H9 (cell line): Measurements from ENCODE around the gene SCUBE2. TPM values are rescaled to one million over a fixed set of nuclear protein-coding genes. Genes with fewer than 3 reads are reported as not detected.

Experiments
- DNase-seq: peaks from one replicate; pipeline ENCODE4 v3.0.0-alpha.2; 2017
- H2AFZ ChIP-seq: one replicate; pipeline ENCODE4 v1.6.1; 2013; ENCODE audit warnings: mild to moderate bottlenecking, low read length, control low read depth, moderate library complexity
- H2AK5ac ChIP-seq: 2 replicates; pipeline ENCODE4 v1.6.1; 2013; ENCODE audit warnings: low read length, control low read depth, mixed read lengths; ENCODE audit not compliant: insufficient read length
- H2BK120ac ChIP-seq: one replicate; pipeline ENCODE4 v1.6.1; 2013; ENCODE audit warnings: low read depth, mild to moderate bottlenecking, low read length, control low read depth, inconsistent platforms; ENCODE audit not compliant: poor library complexity, severe bottlenecking
- H2BK12ac ChIP-seq: 2 replicates; pipeline ENCODE4 v1.6.1; 2013; ENCODE audit warnings: low read length, control low read depth, mixed read lengths, low read depth; ENCODE audit not compliant: insufficient read length
- H2BK15ac ChIP-seq: 2 replicates; pipeline ENCODE4 v1.6.1; 2013; ENCODE audit warnings: low read depth, low read length, control low read depth
- H2BK20ac ChIP-seq: one replicate; pipeline ENCODE4 v1.6.1; 2013; ENCODE audit warnings: low read depth, mild to moderate bottlenecking, low read length, control low read depth, inconsistent platforms; ENCODE audit not compliant: poor library complexity, severe bottlenecking
- H2BK5ac ChIP-seq: 2 replicates; pipeline ENCODE4 v1.6.1; 2013; ENCODE audit warnings: low read length, control low read depth, mixed read lengths; ENCODE audit not compliant: insufficient read length
- H3K14ac ChIP-seq: 2 replicates; pipeline ENCODE4 v1.6.1; 2013; ENCODE audit warnings: low read length, control low read depth; ENCODE audit not compliant: insufficient read depth
- H3K18ac ChIP-seq: 2 replicates; pipeline ENCODE4 v1.6.1; 2013; ENCODE audit warnings: low read depth, mild to moderate bottlenecking, mixed read lengths, low read length, control low read depth; ENCODE audit not compliant: insufficient read length
- H3K23ac ChIP-seq: 2 replicates; pipeline ENCODE4 v1.6.1; 2013; ENCODE audit warnings: low read length, control low read depth, mixed read lengths, low read depth; ENCODE audit not compliant: insufficient read length
- H3K23me2 ChIP-seq: 2 replicates; pipeline ENCODE4 v1.6.1; 2013; ENCODE audit warnings: low read depth, mild to moderate bottlenecking, mixed read lengths, low read length, control low read depth; ENCODE audit not compliant: insufficient read length, poor library complexity, severe bottlenecking
- H3K27ac ChIP-seq: 2 replicates; pipeline ENCODE4 v1.5.1; 2013; ENCODE audit warnings: low read length, control low read depth, mixed read lengths, low read depth; ENCODE audit not compliant: insufficient read length
- H3K27me3 ChIP-seq: 2 replicates; pipeline ENCODE4 v1.6.1; 2013; ENCODE audit warnings: low read length, control low read depth, inconsistent platforms; ENCODE audit not compliant: insufficient read depth
- H3K4ac ChIP-seq: 2 replicates; pipeline ENCODE4 v1.6.1; 2013; ENCODE audit warnings: low read depth, mild to moderate bottlenecking, control low read depth, inconsistent platforms, low read length, moderate library complexity
- H3K4me1 ChIP-seq: 2 replicates; pipeline ENCODE4 v1.6.1; 2013; ENCODE audit warnings: low read length, control low read depth, inconsistent platforms; ENCODE audit not compliant: insufficient read depth
- H3K4me2 ChIP-seq: 2 replicates; pipeline ENCODE4 v1.6.1; 2013; ENCODE audit warnings: low read length, control low read depth, mixed read lengths; ENCODE audit not compliant: insufficient read length, insufficient read depth
- H3K56ac ChIP-seq: 2 replicates; pipeline ENCODE4 v1.6.1; 2013; ENCODE audit warnings: low read depth, mild to moderate bottlenecking, mixed read lengths, low read length, control low read depth; ENCODE audit not compliant: insufficient read length
- H3K79me1 ChIP-seq: 2 replicates; pipeline ENCODE4 v1.6.1; 2013; ENCODE audit warnings: low read depth, mild to moderate bottlenecking, moderate library complexity, low read length, control low read depth, inconsistent platforms; ENCODE audit not compliant: insufficient read depth, poor library complexity, severe bottlenecking
- H3K79me2 ChIP-seq: 2 replicates; pipeline ENCODE4 v1.6.1; 2013; ENCODE audit warnings: low read length, control low read depth, inconsistent platforms; ENCODE audit not compliant: insufficient read depth
- H3K9ac ChIP-seq: 2 replicates; pipeline ENCODE4 v1.6.1; 2013; ENCODE audit warnings: low read length, control low read depth, mixed read lengths; ENCODE audit not compliant: insufficient read length; ENCODE audit errors: extremely low read depth
- H3K9me3 ChIP-seq: one replicate; pipeline ENCODE4 v1.6.1; 2013; ENCODE audit warnings: low read depth, low read length, inconsistent platforms; ENCODE audit not compliant: control insufficient read depth
- H3T11ph ChIP-seq: one replicate; pipeline ENCODE4 v1.6.1; 2013; ENCODE audit warnings: mild to moderate bottlenecking, low read length, control low read depth, inconsistent platforms
- H4K20me1 ChIP-seq: one replicate; pipeline ENCODE4 v1.6.1; 2013; ENCODE audit not compliant: control insufficient read depth, insufficient read length, insufficient read depth
- H4K5ac ChIP-seq: 2 replicates; pipeline ENCODE4 v1.6.1; 2013; ENCODE audit warnings: low read depth, mild to moderate bottlenecking, mixed read lengths, low read length, control low read depth; ENCODE audit not compliant: insufficient read length
- H4K8ac ChIP-seq: replicated peaks from 2 replicates; pipeline ENCODE4 v1.6.1; 2013; ENCODE audit warnings: low read length, control low read depth, mixed read lengths, low read depth; ENCODE audit not compliant: insufficient read length
- H4K91ac ChIP-seq: 2 replicates; pipeline ENCODE4 v1.6.1; 2013; ENCODE audit warnings: low read depth, mild to moderate bottlenecking, moderate library complexity, mixed read lengths, low read length, control low read depth; ENCODE audit not compliant: insufficient read length
- H3K27ac Mint-ChIP-seq, 3 experiments: 2 replicates in 2 of 3; 3 replicates in 1 of 3; pipeline ENCODE4 v1.8.0; 2020 to 2021; ENCODE audit warnings: mixed read lengths in 3 of 3, mild to moderate bottlenecking in 1 of 3, moderate library complexity in 1 of 3
- H3K27me3 Mint-ChIP-seq: 2 replicates; pipeline ENCODE4 v1.8.0; 2021; ENCODE audit warnings: low read depth, mild to moderate bottlenecking, moderate library complexity, mixed read lengths
- H3K36me3 Mint-ChIP-seq, 3 experiments: 2 replicates in 2 of 3; 3 replicates in 1 of 3; pipeline ENCODE4 v1.8.0; 2020 to 2021; ENCODE audit warnings: low read depth in 3 of 3, mixed read lengths in 3 of 3; ENCODE audit not compliant: insufficient read depth in 1 of 3
- H3K4me1 Mint-ChIP-seq, 2 experiments: 2 replicates each; pipeline ENCODE4 v1.8.0; 2020; ENCODE audit warnings: mixed read lengths in 2 of 2
- H3K4me3 Mint-ChIP-seq, 2 experiments: 2 replicates in 1 of 2; 3 replicates in 1 of 2; pipeline ENCODE4 v1.8.0; 2020 to 2021; ENCODE audit warnings: mild to moderate bottlenecking in 2 of 2, mixed read lengths in 2 of 2, moderate library complexity in 1 of 2
- H3K9me3 Mint-ChIP-seq, 2 experiments: 2 replicates in 1 of 2; 3 replicates in 1 of 2; pipeline ENCODE4 v1.8.0; 2020; ENCODE audit warnings: mild to moderate bottlenecking in 2 of 2, mixed read lengths in 2 of 2, moderate library complexity in 1 of 2
- CTCF ChIP-seq: fragments of 200-600 bp; sonication (generic); conservative IDR thresholded peaks from 3 replicates; pipeline ENCODE4 v1.8.0; 2021; ENCODE audit warnings: antibody characterized with exemption, mild to moderate bottlenecking
- WGBS: extraction: QIAGEN DNeasy Blood & Tissue Kit; methylation state at CpG from one replicate; pipeline ENCODE4 v1.1.7; 2013; ENCODE audit warnings: missing lambda C conversion rate, low lambda C conversion rate, mixed read lengths; ENCODE audit not compliant: insufficient read length; ENCODE audit errors: extremely low coverage; 5-methylcytosine and 5-hydroxymethylcytosine counted together
- total RNA-seq: library from RNA; stranded (reverse); gene quantifications from 2 replicates; pipeline ENCODE4 v1.2.1, GENCODE V29; 2021

The SCUBE2 gene
- total RNA-seq, 1 experiment from 2014 or later: 1.6 TPM

- no peak for DNase-seq
- Histone ChIP-seq H3K18ac (no peak overlapping the region), H3K23ac (no peak overlapping the region), H4K91ac (no peak overlapping the region), H4K8ac (no peak overlapping the region), H4K20me1 (no peaks in the 10 kb centered on the region), H3K9me3 (no peaks in the 10 kb centered on the region), H2BK5ac (no peak overlapping the region), H3K4me1 (no peaks in the 10 kb centered on the region), H3K27me3 (no peaks in the 10 kb centered on the region), H3K4ac (no peak overlapping the region), H3K23me2 (no peaks in the 10 kb centered on the region), H2AK5ac (no peak overlapping the region), H3K27ac (no peak overlapping the region), H2BK15ac (no peak overlapping the region), H2BK20ac (no peak overlapping the region), H2AFZ (no peak overlapping the region), H3K56ac (no peak overlapping the region), H3K9ac (no peak overlapping the region), H2BK12ac (no peak overlapping the region), H4K5ac (no peak overlapping the region), H3K14ac (no peak overlapping the region), H3K4me2 (no peak overlapping the region), H2BK120ac (no peak overlapping the region), H3K79me2 (no peaks in the 10 kb centered on the region), H3K79me1 (no peaks in the 10 kb centered on the region), H3T11ph (no peak overlapping the region)
- Mint-ChIP-seq H3K9me3 (no peaks in the 10 kb centered on the region; a peak in 1 of 5 replicates), H3K4me3 (no peak overlapping the region), H3K27me3 (peaks cover 2% of the 10 kb centered on the region; the same call in 1 of the 2 replicates), H3K4me1 (peaks cover 6 to 9% of the 10 kb centered on the region in 2 experiments), H3K27ac (no peak overlapping the region), H3K36me3 (no peaks in the 10 kb centered on the region)
- no peak for TF ChIP-seq CTCF
- no CpG with 5 or more reads among the region's 1 CpG for WGBS
These were observed 10.2 kb downstream of the SCUBE2 start for GRCh38 chr11:9081153-9081552.
